ENCODE results near the gene CA12.

Gene CA12

GRCh38 chr15:63276342-63277037 lies 105.2 kb downstream of the CA12 start:
- WGBS = 14% methylated on average over 9 of the region's 11 CpGs
- no peak for DNase-seq
- Histone ChIP-seq H3K23ac (ENCODE audit: low read length in 2 of 2) (no peak overlapping the region), H3K9me3 (ENCODE audit: control insufficient read depth, low read length) (no peaks in the 10 kb centered on the region), H2BK5ac (ENCODE audit: low read depth, low read length, poor library complexity, severe bottlenecking) (no peak overlapping the region), H4K8ac (ENCODE audit: low read length) (no peak overlapping the region), H2AK5ac (ENCODE audit: low read length, severe bottlenecking) (peak overlapping the region; percentile 51), H3K27ac (ENCODE audit: low read length, poor library complexity, severe bottlenecking) (peak overlapping the region; percentile 25), H3K4me1 (ENCODE audit: control insufficient read depth, insufficient read depth, low read depth, low read length) (peaks cover 2% of the 10 kb centered on the region), H2AFZ (ENCODE audit: low read depth, low read length) (no peak overlapping the region), H3K79me1 (replicated peaks; ENCODE audit: low read length, poor library complexity, severe bottlenecking) (peaks cover 5% of the 10 kb centered on the region), H3K14ac (ENCODE audit: low read length in 2 of 2) (no peak overlapping the region), H3K18ac (ENCODE audit: low read depth in 1 of 2, low read length in 2 of 2) (peak overlapping the region in 1 of 2 experiments; percentile 94), H3K4me3 (ENCODE audit: insufficient read depth in 1 of 2, low read depth in 1 of 2, low read length in 2 of 2) (peak overlapping the region in 1 of 2 experiments; percentile 84), H3K9ac (ENCODE audit: low read length) (peak overlapping the region; percentile 94), H3K36me3 (ENCODE audit: control insufficient read depth in 1 of 2, insufficient read depth in 2 of 2, low read depth in 1 of 2, low read length in 2 of 2) (peaks cover 2 to 23% of the 10 kb centered on the region in 2 experiments), H3K4ac (ENCODE audit: low read depth in 1 of 2, low read length in 2 of 2) (peak overlapping the region in 1 of 2 experiments; percentile 42), H2BK120ac (ENCODE audit: low read depth, low read length) (no peak overlapping the region), H3K27me3 (ENCODE audit: control insufficient read depth in 1 of 2, insufficient read depth in 1 of 2, low read length in 2 of 2) (no peaks in the 10 kb centered on the region), H2BK15ac (ENCODE audit: low read depth, poor library complexity, severe bottlenecking) (no peak overlapping the region), H4K91ac (ENCODE audit: low read length) (no peak overlapping the region), H2BK12ac (ENCODE audit: low read length in 2 of 2) (no peak overlapping the region), H3K4me2 (ENCODE audit: low read length, poor library complexity, severe bottlenecking) (peak overlapping the region; percentile 34)

GRCh38 chr15:63274427-63274826 lies 107.2 kb downstream of the CA12 start:
- Histone ChIP-seq H2BK120ac (ENCODE audit: low read depth, low read length) (no peak overlapping the region), H3K14ac (ENCODE audit: low read length in 2 of 2) (no peak overlapping the region), H2BK15ac (ENCODE audit: low read depth, poor library complexity, severe bottlenecking) (no peak overlapping the region), H4K8ac (ENCODE audit: low read length) (no peak overlapping the region), H3K4me2 (ENCODE audit: low read length, poor library complexity, severe bottlenecking) (no peak overlapping the region), H3K4ac (ENCODE audit: low read depth in 1 of 2, low read length in 2 of 2) (no peak overlapping the region), H3K9ac (ENCODE audit: low read length) (no peak overlapping the region), H3K4me3 (ENCODE audit: insufficient read depth in 1 of 2, low read depth in 1 of 2, low read length in 2 of 2) (no peak overlapping the region), H2AK5ac (ENCODE audit: low read length, severe bottlenecking) (no peak overlapping the region), H3K18ac (ENCODE audit: low read depth in 1 of 2, low read length in 2 of 2) (no peak overlapping the region), H3K36me3 (ENCODE audit: control insufficient read depth in 1 of 2, insufficient read depth in 2 of 2, low read depth in 1 of 2, low read length in 2 of 2) (peaks cover 0 to 9% of the 10 kb centered on the region in 2 experiments), H3K79me1 (replicated peaks; ENCODE audit: low read length, poor library complexity, severe bottlenecking) (peaks cover 5% of the 10 kb centered on the region), H2BK5ac (ENCODE audit: low read depth, low read length, poor library complexity, severe bottlenecking) (no peak overlapping the region), H3K23ac (ENCODE audit: low read length in 2 of 2) (no peak overlapping the region), H2AFZ (ENCODE audit: low read depth, low read length) (no peak overlapping the region), H3K27me3 (ENCODE audit: control insufficient read depth in 1 of 2, insufficient read depth in 1 of 2, low read length in 2 of 2) (no peaks in the 10 kb centered on the region), H2BK12ac (ENCODE audit: low read length in 2 of 2) (no peak overlapping the region), H3K4me1 (ENCODE audit: control insufficient read depth, insufficient read depth, low read depth, low read length) (peaks cover 2% of the 10 kb centered on the region), H3K27ac (ENCODE audit: low read length, poor library complexity, severe bottlenecking) (no peak overlapping the region), H3K9me3 (ENCODE audit: control insufficient read depth, low read length) (no peaks in the 10 kb centered on the region), H4K91ac (ENCODE audit: low read length) (no peak overlapping the region)
- no peak for DNase-seq
- 96% methylated on average over 3 of the region's 3 CpGs for WGBS

Measured in mesenchymal stem cell (in vitro differentiated cells and primary cell).